Frontal cortex (tissue), 4 donors: Measurements from ENCODE around the gene SPIN2B. TPM values are rescaled to one million over a fixed set of nuclear protein-coding genes. Genes with fewer than 3 reads are reported as not detected.

Experiments used
- DNase-seq, 2 donors: peaks; one replicate each; pipeline ENCODE4 v3.0.0; 2012; ENCODE audit warnings: low spot score in 2 of 2
- FAIRE-seq: peaks from 2 replicates; lab custom pipeline; 2012; peaks lifted over from hg19 to GRCh38; lab: Jason Lieb, UNC
- total RNA-seq: library from RNA; depleted of rRNA; stranded (reverse); fragments of >200 nt; gene quantifications from one replicate; pipeline ENCODE4 v1.2.3, GENCODE V29; 2014
- donor health status: control.
- donor health status: control.
- donor health status: control.

The SPIN2B gene
- total RNA-seq, 1 donor from 2014 or later, result 9.8 TPM

- DNase-seq, result no peak
- no peak for FAIRE-seq
These were observed 38.2 kb downstream of the SPIN2B start for GRCh38 chrX:57083143-57083542.

- DNase-seq, result no peak
- FAIRE-seq, result no peak
These were observed 46.9 kb downstream of the SPIN2B start for GRCh38 chrX:57074458-57074857.

GRCh38 chrX:57070185-57070984, 51.0 kb downstream of the SPIN2B start:
- DNase-seq, result no peak
- FAIRE-seq, result no peak

Other genes starting within 250 kb of the SPIN2B start
- 31.8 TPM for gene SPIN3, start 126.0 kb downstream of the SPIN2B start, total RNA-seq
- gene SPIN2A, start 15.8 kb upstream of the SPIN2B start, total RNA-seq, result 2.0 TPM
- gene FAAH2, start 165.2 kb upstream of the SPIN2B start, total RNA-seq, result 3.3 TPM